Ascending aorta (tissue), 2 donors: Measurements from ENCODE around the gene KCNQ1. TPM values are rescaled to one million over a fixed set of nuclear protein-coding genes. Genes with fewer than 3 reads are reported as not detected.

Experiments
- DNase-seq, 2 donors: peaks; one replicate each; pipeline ENCODE4 v3.0.0-alpha.2; 2019; ENCODE audit warnings: low spot score in 2 of 2
- H3K27ac ChIP-seq, 2 donors: fragments of 200-600 bp; sonication (generic); one replicate each; pipeline ENCODE4 v1.5.1; 2016 to 2017; ENCODE audit warnings: mild to moderate bottlenecking in 1 of 2
- H3K27me3 ChIP-seq: fragments of 200-600 bp; sonication (generic); one replicate; pipeline ENCODE4 v1.5.1; 2017
- H3K36me3 ChIP-seq, 2 donors: fragments of 200-600 bp; sonication (generic); one replicate each; pipeline ENCODE4 v1.5.1; 2016
- H3K4me1 ChIP-seq, 2 donors: fragments of 200-600 bp; sonication (generic); one replicate each; pipeline ENCODE4 v1.5.1; 2016 to 2017; ENCODE audit warnings: mild to moderate bottlenecking in 1 of 2
- H3K4me3 ChIP-seq, 2 donors: fragments of 200-600 bp; sonication (generic); one replicate each; pipeline ENCODE4 v1.5.1; 2016 to 2017; ENCODE audit warnings: mild to moderate bottlenecking in 1 of 2
- H3K9me3 ChIP-seq, 2 donors: fragments of 200-600 bp; sonication (generic); one replicate each; pipeline ENCODE4 v1.5.1; 2016
- CTCF ChIP-seq, 3 experiments: fragments of 200-600 bp in 2 of 3; fragments of 450-650 bp in 1 of 3; sonication (generic) in 2 of 3; IDR thresholded peaks; one replicate each; pipeline ENCODE4 v1.5.1; 2016 to 2019; ENCODE audit warnings: antibody characterized with exemption in 3 of 3, mild to moderate bottlenecking in 1 of 3, moderate library complexity in 1 of 3
- intact Hi-C: fragments of 100-400 bp; cut with DNase I; formaldehyde crosslinking; loops from one replicate; pipeline ENCODE4 v1.15.1; 2023
- total RNA-seq: library from RNA; depleted of rRNA; stranded (reverse); fragments of >200 nt; gene quantifications from one replicate; pipeline ENCODE4 v1.1.0, GENCODE V29; 2016

KCNQ1 gene
- total RNA-seq, 1 donor from 2014 or later: 2.3 TPM

DNA sequence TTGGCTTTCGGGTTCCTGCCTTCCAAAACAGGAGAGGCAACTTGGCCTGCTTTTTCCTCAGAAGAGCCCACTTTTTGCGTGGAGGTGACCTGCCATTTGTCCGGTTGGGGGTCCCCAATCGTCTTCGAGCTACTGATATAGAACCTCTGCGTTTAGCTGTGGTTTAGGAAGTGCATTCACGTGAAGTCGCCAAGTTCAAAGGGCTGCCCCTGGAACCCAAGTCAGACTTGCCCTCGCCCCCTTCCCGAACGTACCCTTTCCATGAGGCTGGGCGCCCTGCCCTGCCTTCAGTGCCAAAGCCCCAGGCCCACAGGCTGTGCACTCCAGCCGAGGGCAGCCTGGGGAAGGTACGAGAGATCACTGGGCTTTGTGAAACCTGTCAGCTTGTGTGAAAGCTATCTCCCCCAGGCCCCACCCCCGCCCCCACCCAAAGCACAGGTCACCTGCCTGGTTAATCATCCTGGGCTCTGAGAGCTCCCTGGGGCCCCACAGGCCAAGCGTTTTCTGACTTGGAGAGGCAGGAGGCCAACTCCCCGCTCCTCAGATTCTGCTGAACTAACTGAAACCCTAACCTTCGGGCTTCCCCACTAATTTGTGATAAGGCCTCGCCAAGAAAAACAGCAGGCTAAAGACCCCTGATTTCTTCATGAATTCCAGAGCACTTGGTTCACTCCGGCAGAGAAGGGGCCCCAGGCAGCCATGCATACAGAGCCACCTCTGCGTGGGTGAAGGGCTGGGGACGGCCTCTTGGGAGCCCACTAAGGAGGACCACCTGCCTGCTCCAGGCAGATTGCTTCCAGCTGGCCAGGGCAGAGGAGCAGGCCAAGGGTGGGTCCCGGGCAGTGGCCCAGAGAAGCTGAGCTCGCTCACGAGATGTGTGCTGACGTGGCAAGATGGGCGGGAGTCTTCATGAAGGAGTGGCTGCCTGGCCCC lies 280.8 kb downstream of the KCNQ1 start:
- no peak for TF ChIP-seq CTCF (IDR thresholded peaks at IDR 0.05)
- Histone ChIP-seq H3K27ac (no peak overlapping the region), H3K4me1 (no peaks in the 10 kb centered on the region), H3K36me3 (no peaks in the 10 kb centered on the region), H3K9me3 (no peaks in the 10 kb centered on the region), H3K27me3 (no peaks in the 10 kb centered on the region), H3K4me3 (no peak overlapping the region)
- no peak for DNase-seq
- intact Hi-C loops: no loop called here

DNA sequence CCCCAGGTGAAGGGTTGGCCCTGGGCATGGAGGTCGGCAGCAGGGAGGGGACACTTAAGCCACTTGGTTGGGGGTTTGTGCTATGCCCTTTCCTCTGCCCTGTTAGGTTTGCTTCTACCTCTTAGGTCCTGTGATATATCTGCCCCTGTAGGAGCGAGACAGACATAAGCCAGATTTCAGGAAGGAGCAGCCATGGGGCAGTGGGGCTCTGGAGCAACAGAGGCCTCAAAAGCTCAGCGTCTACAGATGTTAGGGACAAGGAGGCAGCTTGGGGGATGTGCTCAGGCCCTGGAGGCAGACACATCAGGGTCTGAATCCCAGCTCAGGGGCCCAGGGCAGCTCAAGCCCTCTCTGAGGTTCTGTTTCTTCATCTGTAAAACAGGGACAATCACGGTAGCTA lies 282.2 kb downstream of the KCNQ1 start:
- no peak overlapping the region for H3K4me3 ChIP-seq
- no peaks in the 10 kb centered on the region for H3K27me3 ChIP-seq
- H3K27ac ChIP-seq: no peak overlapping the region
- no peak for DNase-seq
- H3K9me3 ChIP-seq: no peaks in the 10 kb centered on the region
- intact Hi-C loops: no loop called here
- no peak for TF ChIP-seq CTCF (IDR thresholded peaks at IDR 0.05)
- no peaks in the 10 kb centered on the region for H3K4me1 ChIP-seq
- no peaks in the 10 kb centered on the region for H3K36me3 ChIP-seq

DNA sequence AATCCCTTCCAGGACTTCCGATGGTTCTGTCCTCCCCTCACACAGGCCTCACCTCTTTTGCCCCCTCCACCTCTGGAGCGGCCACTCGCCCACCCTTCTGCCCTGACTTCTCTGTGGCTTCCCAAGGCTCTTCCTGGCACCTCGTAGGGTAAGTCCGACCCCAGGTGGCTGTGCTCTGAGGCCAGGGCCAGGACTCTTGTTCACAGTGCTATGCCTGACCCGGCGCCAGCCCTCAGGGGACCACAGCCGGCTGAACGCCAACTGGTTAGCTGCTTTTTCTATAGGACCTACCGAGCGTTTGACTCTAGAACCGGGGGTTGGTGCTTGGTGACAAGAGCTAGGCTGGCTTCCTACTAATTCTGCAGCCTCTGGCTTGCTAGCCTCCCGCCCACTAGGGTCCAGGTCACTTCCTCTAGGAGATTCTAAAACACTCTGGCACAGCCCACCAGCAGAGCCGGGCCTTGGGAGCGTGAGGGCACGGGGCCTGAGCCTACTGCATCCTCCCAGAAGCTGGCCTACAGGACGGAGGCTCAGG lies 283.4 kb downstream of the KCNQ1 start:
- Histone ChIP-seq H3K36me3 (no peaks in the 10 kb centered on the region), H3K4me3 (no peak overlapping the region), H3K4me1 (no peaks in the 10 kb centered on the region), H3K27ac (no peak overlapping the region), H3K27me3 (no peaks in the 10 kb centered on the region), H3K9me3 (no peaks in the 10 kb centered on the region)
- no peak for TF ChIP-seq CTCF (IDR thresholded peaks at IDR 0.05)
- no peak for DNase-seq
- intact Hi-C loops: no loop called here

GRCh38 chr11:2728663-2729332 lies 284.0 kb downstream of the KCNQ1 start:
- intact Hi-C loops: no loop called here
- H3K36me3 ChIP-seq: no peaks in the 10 kb centered on the region
- no peaks in the 10 kb centered on the region for H3K9me3 ChIP-seq
- no peaks in the 10 kb centered on the region for H3K4me1 ChIP-seq
- no peak overlapping the region for H3K4me3 ChIP-seq
- H3K27ac ChIP-seq: no peak overlapping the region
- no peaks in the 10 kb centered on the region for H3K27me3 ChIP-seq
- DNase-seq: no peak
- TF ChIP-seq CTCF (IDR thresholded peaks at IDR 0.05): no peak

DNA sequence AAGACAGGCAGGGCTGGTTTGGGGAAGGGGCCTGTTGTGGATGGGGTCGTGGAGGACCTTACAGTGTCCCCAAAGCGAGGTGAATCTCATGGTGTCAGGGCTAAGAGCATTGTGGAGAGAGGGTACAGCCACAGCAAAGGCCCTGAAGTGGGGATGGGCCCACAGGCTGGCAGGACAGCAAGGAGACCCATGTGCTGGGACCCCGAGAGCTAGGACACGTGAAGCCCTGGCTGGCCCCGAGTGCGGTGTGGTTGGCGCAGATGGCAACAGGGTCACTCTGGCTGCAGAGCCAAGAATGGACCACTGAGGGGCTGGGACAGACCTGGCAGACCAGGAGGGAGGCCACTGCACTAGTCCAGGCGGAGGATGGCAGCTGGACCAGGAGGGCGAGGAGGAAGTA lies 285.0 kb downstream of the KCNQ1 start:
- intact Hi-C loops: no loop called here

More for the DNA sequence above, 285.0 kb downstream of the KCNQ1 start:
- no peaks in the 10 kb centered on the region for H3K36me3 ChIP-seq
- no peak overlapping the region for H3K4me3 ChIP-seq
- H3K4me1 ChIP-seq: no peaks in the 10 kb centered on the region
- no peak overlapping the region for H3K27ac ChIP-seq
- DNase-seq: no peak
- no peak for TF ChIP-seq CTCF (IDR thresholded peaks at IDR 0.05)
- no peaks in the 10 kb centered on the region for H3K9me3 ChIP-seq
- H3K27me3 ChIP-seq: no peaks in the 10 kb centered on the region
